Astrocyte (in vitro differentiated cells and primary cell): ENCODE results near the gene MYMK. TPM values are rescaled to one million over a fixed set of nuclear protein-coding genes. Genes with fewer than 3 reads are reported as not detected.

Source experiments
- DNase-seq: peaks from one replicate; pipeline ENCODE4 v3.0.0-alpha.2; 2010; ENCODE audit warnings: low read depth
- FAIRE-seq: peaks from 2 replicates; lab custom pipeline; 2011; peaks lifted over from hg19 to GRCh38; lab: Jason Lieb, UNC
- H2AFZ ChIP-seq: 2 replicates; pipeline ENCODE4 v1.6.0; 2012; ENCODE audit warnings: low read depth, low read length, inconsistent platforms
- H3K27ac ChIP-seq: 2 replicates; pipeline ENCODE4 v1.5.1; 2011; ENCODE audit warnings: low read depth, low read length, inconsistent platforms
- H3K27me3 ChIP-seq: 2 replicates; pipeline ENCODE4 v1.6.0; 2011; ENCODE audit warnings: low read length, inconsistent platforms; ENCODE audit not compliant: insufficient read depth
- H3K36me3 ChIP-seq: 2 replicates; pipeline ENCODE4 v1.5.1; 2011; ENCODE audit warnings: low read length, inconsistent platforms; ENCODE audit not compliant: insufficient read depth
- H3K4me1 ChIP-seq: 2 replicates; pipeline ENCODE4 v1.5.1; 2011; ENCODE audit warnings: low read length, inconsistent platforms; ENCODE audit not compliant: insufficient read depth
- H3K4me2 ChIP-seq: 2 replicates; pipeline ENCODE4 v1.6.0; 2012; ENCODE audit warnings: low read length, inconsistent platforms
- H3K4me3 ChIP-seq: 2 replicates; pipeline ENCODE4 v1.5.1; 2011; ENCODE audit warnings: low read depth, mild to moderate bottlenecking, low read length, inconsistent platforms; ENCODE audit not compliant: insufficient read depth
- H3K79me2 ChIP-seq: 2 replicates; pipeline ENCODE4 v1.6.0; 2012; ENCODE audit warnings: mild to moderate bottlenecking, low read length, inconsistent platforms; ENCODE audit not compliant: insufficient read depth
- H3K9ac ChIP-seq: 2 replicates; pipeline ENCODE4 v1.6.0; 2012; ENCODE audit warnings: mild to moderate bottlenecking, low read length, inconsistent platforms
- H3K9me3 ChIP-seq: 2 replicates; pipeline ENCODE4 v1.5.1; 2012; ENCODE audit warnings: low read depth, mild to moderate bottlenecking, low read length, inconsistent platforms; ENCODE audit not compliant: insufficient read depth
- H4K20me1 ChIP-seq: 2 replicates; pipeline ENCODE4 v1.6.0; 2012; ENCODE audit warnings: low read length, inconsistent platforms; ENCODE audit not compliant: insufficient read depth
- H3K27ac Mint-ChIP-seq: one replicate; pipeline ENCODE4 v1.8.0; 2021; ENCODE audit warnings: mild to moderate bottlenecking, mixed read lengths; ENCODE audit not compliant: unreplicated experiment
- H3K27me3 Mint-ChIP-seq: one replicate; pipeline ENCODE4 v1.8.0; 2021; ENCODE audit warnings: low read depth, mixed read lengths; ENCODE audit not compliant: unreplicated experiment
- H3K36me3 Mint-ChIP-seq: one replicate; pipeline ENCODE4 v1.8.0; 2021; ENCODE audit warnings: low read depth, mixed read lengths; ENCODE audit not compliant: unreplicated experiment
- H3K4me1 Mint-ChIP-seq: one replicate; pipeline ENCODE4 v1.8.0; 2021; ENCODE audit warnings: low read depth, mixed read lengths; ENCODE audit not compliant: unreplicated experiment
- H3K4me3 Mint-ChIP-seq: one replicate; pipeline ENCODE4 v1.8.0; 2021; ENCODE audit warnings: mild to moderate bottlenecking, moderate library complexity, mixed read lengths; ENCODE audit not compliant: unreplicated experiment
- H3K9me3 Mint-ChIP-seq: one replicate; pipeline ENCODE4 v1.8.0; 2021; ENCODE audit warnings: mild to moderate bottlenecking, mixed read lengths; ENCODE audit not compliant: unreplicated experiment
- EZH2 ChIP-seq: IDR thresholded peaks from 2 replicates; pipeline ENCODE4 v1.6.1; 2012; ENCODE audit warnings: mild to moderate bottlenecking, low read length, inconsistent platforms; ENCODE audit not compliant: insufficient read depth
- total RNA-seq: library from RNA; stranded (reverse); gene quantifications from 2 replicates; pipeline ENCODE4 v1.2.1, GENCODE V29; 2021
- TF ChIP-seq, protein P1 (sequence below): IDR thresholded peaks from 2 replicates; pipeline ENCODE4 v1.5.1; 2011; ENCODE audit warnings: low read depth, mild to moderate bottlenecking, inconsistent platforms, low read length, moderate library complexity; ENCODE audit not compliant: insufficient read depth

MYMK gene
- total RNA-seq, 1 donor from 2014 or later = not detected

DNA sequence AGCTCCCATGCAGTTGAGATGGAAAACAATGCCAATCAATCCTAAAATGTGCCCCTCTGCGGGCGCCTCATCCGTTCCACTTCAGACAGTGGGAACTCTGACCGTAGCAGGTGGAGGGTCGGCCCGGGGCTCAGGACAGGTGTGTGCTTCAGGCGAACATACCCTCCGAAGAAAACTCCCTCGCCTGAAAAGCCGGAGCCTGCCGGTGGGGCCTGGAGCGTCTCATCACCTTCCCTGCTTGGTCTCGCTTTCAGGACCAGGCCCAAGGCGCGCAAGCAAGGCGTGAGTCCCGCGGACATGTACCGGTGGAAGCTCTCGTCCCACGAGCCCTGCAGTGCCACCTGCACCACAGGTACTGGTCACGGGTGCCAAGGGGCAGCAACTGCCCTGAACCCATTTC lies 36.2 kb upstream of the MYMK start:
- H3K9me3 ChIP-seq = no peaks in the 10 kb centered on the region
- H3K79me2 ChIP-seq = no peaks in the 10 kb centered on the region
- H3K27ac ChIP-seq = no peak overlapping the region
- peaks cover 6% of the 10 kb centered on the region for H3K27me3 ChIP-seq
- H3K4me1 ChIP-seq = peaks cover 24% of the 10 kb centered on the region
- no peaks in the 10 kb centered on the region for H4K20me1 ChIP-seq
- no peak overlapping the region for H3K4me3 ChIP-seq
- no peaks in the 10 kb centered on the region for H3K36me3 Mint-ChIP-seq
- H3K27ac Mint-ChIP-seq = no peak overlapping the region
- H3K9me3 Mint-ChIP-seq = no peaks in the 10 kb centered on the region
- DNase-seq (no peak), FAIRE-seq (no peak)
- TF ChIP-seq, protein P1, sequence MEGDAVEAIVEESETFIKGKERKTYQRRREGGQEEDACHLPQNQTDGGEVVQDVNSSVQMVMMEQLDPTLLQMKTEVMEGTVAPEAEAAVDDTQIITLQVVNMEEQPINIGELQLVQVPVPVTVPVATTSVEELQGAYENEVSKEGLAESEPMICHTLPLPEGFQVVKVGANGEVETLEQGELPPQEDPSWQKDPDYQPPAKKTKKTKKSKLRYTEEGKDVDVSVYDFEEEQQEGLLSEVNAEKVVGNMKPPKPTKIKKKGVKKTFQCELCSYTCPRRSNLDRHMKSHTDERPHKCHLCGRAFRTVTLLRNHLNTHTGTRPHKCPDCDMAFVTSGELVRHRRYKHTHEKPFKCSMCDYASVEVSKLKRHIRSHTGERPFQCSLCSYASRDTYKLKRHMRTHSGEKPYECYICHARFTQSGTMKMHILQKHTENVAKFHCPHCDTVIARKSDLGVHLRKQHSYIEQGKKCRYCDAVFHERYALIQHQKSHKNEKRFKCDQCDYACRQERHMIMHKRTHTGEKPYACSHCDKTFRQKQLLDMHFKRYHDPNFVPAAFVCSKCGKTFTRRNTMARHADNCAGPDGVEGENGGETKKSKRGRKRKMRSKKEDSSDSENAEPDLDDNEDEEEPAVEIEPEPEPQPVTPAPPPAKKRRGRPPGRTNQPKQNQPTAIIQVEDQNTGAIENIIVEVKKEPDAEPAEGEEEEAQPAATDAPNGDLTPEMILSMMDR = no peak
- TF ChIP-seq EZH2 = no peak
- no peak overlapping the region for H3K9ac ChIP-seq
- no peaks in the 10 kb centered on the region for H3K36me3 ChIP-seq
- peaks cover 22% of the 10 kb centered on the region for H3K27me3 Mint-ChIP-seq
- no peak overlapping the region for H3K4me3 Mint-ChIP-seq
- no peak overlapping the region for H3K4me2 ChIP-seq
- H2AFZ ChIP-seq = no peak overlapping the region
- H3K4me1 Mint-ChIP-seq = peaks cover 29% of the 10 kb centered on the region

DNA sequence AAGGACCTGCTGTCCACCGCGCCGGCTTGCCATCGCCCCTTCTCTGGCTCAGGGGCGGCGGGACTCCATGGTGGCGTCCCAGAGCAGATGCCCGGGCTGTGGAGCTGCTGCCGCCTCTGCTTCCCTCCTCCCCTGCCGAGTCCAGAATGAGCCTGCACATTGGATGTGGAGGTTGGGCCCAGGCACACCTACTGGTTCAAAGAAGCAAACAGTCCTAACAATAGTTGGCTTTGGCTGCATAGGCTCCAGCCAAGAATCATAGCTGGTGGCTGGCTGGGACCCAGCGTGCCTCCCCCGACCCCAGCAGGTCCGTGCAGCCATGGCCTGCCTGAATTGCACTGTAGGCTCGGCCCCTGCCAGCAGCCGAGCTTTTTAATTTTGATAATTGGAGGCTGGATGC lies 35.6 kb upstream of the MYMK start:
- no peaks in the 10 kb centered on the region for H4K20me1 ChIP-seq
- TF ChIP-seq, protein P1 = no peak
- TF ChIP-seq EZH2 = no peak
- no peak overlapping the region for H3K4me2 ChIP-seq
- H3K27ac Mint-ChIP-seq = no peak overlapping the region
- peaks cover 29% of the 10 kb centered on the region for H3K4me1 Mint-ChIP-seq
- no peaks in the 10 kb centered on the region for H3K9me3 Mint-ChIP-seq
- H3K4me3 Mint-ChIP-seq = no peak overlapping the region
- H3K79me2 ChIP-seq = no peaks in the 10 kb centered on the region
- H2AFZ ChIP-seq = no peak overlapping the region
- H3K36me3 Mint-ChIP-seq = no peaks in the 10 kb centered on the region
- H3K9me3 ChIP-seq = no peaks in the 10 kb centered on the region
- no peak overlapping the region for H3K4me3 ChIP-seq
- no peak overlapping the region for H3K27ac ChIP-seq
- no peak overlapping the region for H3K9ac ChIP-seq
- H3K4me1 ChIP-seq = peaks cover 24% of the 10 kb centered on the region
- peaks cover 6% of the 10 kb centered on the region for H3K27me3 ChIP-seq
- no peaks in the 10 kb centered on the region for H3K36me3 ChIP-seq
- DNase-seq (peak; percentile 23), FAIRE-seq (no peak)
- peaks cover 20% of the 10 kb centered on the region for H3K27me3 Mint-ChIP-seq
